Measurements from ENCODE around the gene EEF1AKMT2. TPM values are rescaled to one million over a fixed set of nuclear protein-coding genes. Genes with fewer than 3 reads are reported as not detected.

EEF1AKMT2 gene
- total RNA-seq, 2 donors from 2014 or later: 22.2 to 25.9 TPM

- Mint-ChIP-seq H3K36me3 (ENCODE audit: low read depth) (no peaks in the 10 kb centered on the region), H3K9me3 (no peaks in the 10 kb centered on the region), H3K27me3 (ENCODE audit: insufficient read depth) (no peaks in the 10 kb centered on the region), H3K27ac (no peak overlapping the region), H3K4me1 (peaks cover 58% of the 10 kb centered on the region), H3K4me3 (no peak overlapping the region)
- DNase-seq: peak; percentile 41
- no peaks in the 10 kb centered on the region for H3K27me3 ChIP-seq (ENCODE audit: control insufficient read depth, insufficient read depth, low read length, poor library complexity, severe bottlenecking)
- H3K9ac ChIP-seq (ENCODE audit: extremely low read depth, low read length, poor library complexity, severe bottlenecking): no peak overlapping the region
- H3K9me3 ChIP-seq (ENCODE audit: control insufficient read depth, low read length): no peaks in the 10 kb centered on the region
- TF ChIP-seq CTCF (conservative IDR thresholded peaks at IDR 0.05): no peak
- H3K4me1 ChIP-seq (ENCODE audit: control insufficient read depth, insufficient read depth, low read length): peaks cover 22% of the 10 kb centered on the region
- no peaks in the 10 kb centered on the region for H3K36me3 ChIP-seq (ENCODE audit: control insufficient read depth, insufficient read depth, low read length)
- WGBS, 2 experiments (ENCODE audit: insufficient coverage in 1 of 2, insufficient read length in 1 of 2): 92 to 95% methylated on average over 4 to 6 of the region's 6 CpGs
- H3K27ac ChIP-seq (ENCODE audit: low read depth, low read length): no peak overlapping the region
- H3K4me3 ChIP-seq (ENCODE audit: low read length): no peak overlapping the region
Measured at GRCh38 chr10:124738441-124738840, 53.2 kb downstream of the EEF1AKMT2 start.

GRCh38 chr10:124737708-124738107, 54.0 kb downstream of the EEF1AKMT2 start:
- H3K27ac Mint-ChIP-seq: no peak overlapping the region
- H3K9me3 Mint-ChIP-seq: no peaks in the 10 kb centered on the region
- peaks cover 58% of the 10 kb centered on the region for H3K4me1 Mint-ChIP-seq
- H3K4me1 ChIP-seq (ENCODE audit: control insufficient read depth, insufficient read depth, low read length): peaks cover 22% of the 10 kb centered on the region
- TF ChIP-seq CTCF (conservative IDR thresholded peaks at IDR 0.05): no peak
- H3K27me3 Mint-ChIP-seq (ENCODE audit: insufficient read depth): no peaks in the 10 kb centered on the region
- H3K9me3 ChIP-seq (ENCODE audit: control insufficient read depth, low read length): no peaks in the 10 kb centered on the region
- no peak overlapping the region for H3K4me3 Mint-ChIP-seq
- H3K36me3 Mint-ChIP-seq (ENCODE audit: low read depth): no peaks in the 10 kb centered on the region
- H3K27ac ChIP-seq (ENCODE audit: low read depth, low read length): no peak overlapping the region
- peak; percentile 40 for DNase-seq
- H3K4me3 ChIP-seq (ENCODE audit: low read length): no peak overlapping the region
- H3K36me3 ChIP-seq (ENCODE audit: control insufficient read depth, insufficient read depth, low read length): no peaks in the 10 kb centered on the region
- 91 to 100% methylated on average over 2 of the region's 2 CpGs for WGBS, 2 experiments (ENCODE audit: insufficient coverage in 1 of 2, insufficient read length in 1 of 2)
- H3K27me3 ChIP-seq (ENCODE audit: control insufficient read depth, insufficient read depth, low read length, poor library complexity, severe bottlenecking): no peaks in the 10 kb centered on the region
- H3K9ac ChIP-seq (ENCODE audit: extremely low read depth, low read length, poor library complexity, severe bottlenecking): no peak overlapping the region

GRCh38 chr10:124737221-124737620, 54.5 kb downstream of the EEF1AKMT2 start:
- H3K9ac ChIP-seq (ENCODE audit: extremely low read depth, low read length, poor library complexity, severe bottlenecking): no peak overlapping the region
- Mint-ChIP-seq H3K4me1 (peaks cover 53% of the 10 kb centered on the region), H3K4me3 (no peak overlapping the region), H3K9me3 (no peaks in the 10 kb centered on the region), H3K27me3 (ENCODE audit: insufficient read depth) (no peaks in the 10 kb centered on the region), H3K27ac (no peak overlapping the region), H3K36me3 (ENCODE audit: low read depth) (peaks cover under 1% of the 10 kb centered on the region)
- no peaks in the 10 kb centered on the region for H3K36me3 ChIP-seq (ENCODE audit: control insufficient read depth, insufficient read depth, low read length)
- H3K9me3 ChIP-seq (ENCODE audit: control insufficient read depth, low read length): no peaks in the 10 kb centered on the region
- TF ChIP-seq CTCF (conservative IDR thresholded peaks at IDR 0.05): no peak
- no peaks in the 10 kb centered on the region for H3K27me3 ChIP-seq (ENCODE audit: control insufficient read depth, insufficient read depth, low read length, poor library complexity, severe bottlenecking)
- H3K27ac ChIP-seq (ENCODE audit: low read depth, low read length): no peak overlapping the region
- DNase-seq: peak; percentile 55
- peaks cover 19% of the 10 kb centered on the region for H3K4me1 ChIP-seq (ENCODE audit: control insufficient read depth, insufficient read depth, low read length)
- 77 to 83% methylated on average over 5 to 7 of the region's 7 CpGs for WGBS, 2 experiments (ENCODE audit: insufficient coverage in 1 of 2, insufficient read length in 1 of 2)
- H3K4me3 ChIP-seq (ENCODE audit: low read length): no peak overlapping the region
